IPS-15b (cell line): Measurements from ENCODE around the gene PFKL.

Source experiments
- H3K27me3 ChIP-seq: one replicate; pipeline ENCODE4 v1.6.1; 2013; ENCODE audit warnings: low read length; ENCODE audit not compliant: control insufficient read depth, insufficient read depth
- H3K36me3 ChIP-seq: one replicate; pipeline ENCODE4 v1.6.1; 2013; ENCODE audit warnings: low read length; ENCODE audit not compliant: control insufficient read depth, insufficient read depth
- H3K4me1 ChIP-seq: one replicate; pipeline ENCODE4 v1.6.1; 2013; ENCODE audit warnings: mild to moderate bottlenecking, low read length; ENCODE audit not compliant: control insufficient read depth, insufficient read depth
- H3K4me3 ChIP-seq: one replicate; pipeline ENCODE4 v1.5.1; 2013; ENCODE audit warnings: low read depth, low read length
- H3K9ac ChIP-seq: one replicate; pipeline ENCODE4 v1.6.1; 2013; ENCODE audit warnings: low read depth, mild to moderate bottlenecking, low read length
- H3K9me3 ChIP-seq: one replicate; pipeline ENCODE4 v1.6.1; 2013; ENCODE audit warnings: mild to moderate bottlenecking, low read length; ENCODE audit not compliant: control insufficient read depth, insufficient read depth

PFKL gene

DNA sequence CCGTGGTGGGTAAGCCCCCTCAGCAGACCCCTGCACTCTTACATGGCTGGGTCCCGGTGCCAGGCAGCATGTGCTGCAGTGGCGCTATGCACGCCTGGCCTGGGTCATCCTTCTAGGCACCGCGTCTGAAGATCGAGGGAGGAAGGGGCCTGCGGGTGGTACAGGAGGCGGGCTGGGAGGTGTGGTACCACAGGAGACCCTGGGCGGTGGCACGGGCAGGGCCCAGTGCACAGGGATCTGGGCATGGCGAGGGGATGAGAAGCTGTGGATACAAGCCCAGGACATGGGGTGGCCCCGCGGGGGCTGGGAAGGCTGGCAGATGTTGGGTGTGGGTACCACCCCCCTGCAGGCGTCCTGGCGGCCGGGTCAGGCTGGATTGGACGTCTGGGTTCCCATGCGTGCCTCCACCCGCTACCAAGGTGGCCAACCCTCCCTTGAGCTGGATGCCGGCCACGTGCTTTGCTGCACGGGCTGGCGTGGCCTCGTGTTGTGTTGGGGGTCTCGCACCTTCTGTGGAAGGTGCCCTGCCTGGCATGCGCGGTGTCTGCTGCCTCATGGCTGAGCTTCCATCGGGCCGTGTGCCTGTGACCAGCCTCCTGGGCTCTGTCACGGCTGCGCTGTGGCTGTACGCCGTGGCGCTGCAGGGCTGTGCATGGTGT, 19.7 kb downstream of the PFKL start:
- no peak overlapping the region for H3K4me3 ChIP-seq
- peaks cover 59% of the 10 kb centered on the region for H3K36me3 ChIP-seq

GRCh38 chr21:44320847-44321246, 21.0 kb downstream of the PFKL start:
- peaks cover 56% of the 10 kb centered on the region for H3K36me3 ChIP-seq

More for the DNA sequence above, 19.7 kb downstream of the PFKL start:
- Histone ChIP-seq H3K9me3 (no peaks in the 10 kb centered on the region), H3K9ac (no peak overlapping the region), H3K4me1 (no peaks in the 10 kb centered on the region), H3K27me3 (no peaks in the 10 kb centered on the region)

DNA sequence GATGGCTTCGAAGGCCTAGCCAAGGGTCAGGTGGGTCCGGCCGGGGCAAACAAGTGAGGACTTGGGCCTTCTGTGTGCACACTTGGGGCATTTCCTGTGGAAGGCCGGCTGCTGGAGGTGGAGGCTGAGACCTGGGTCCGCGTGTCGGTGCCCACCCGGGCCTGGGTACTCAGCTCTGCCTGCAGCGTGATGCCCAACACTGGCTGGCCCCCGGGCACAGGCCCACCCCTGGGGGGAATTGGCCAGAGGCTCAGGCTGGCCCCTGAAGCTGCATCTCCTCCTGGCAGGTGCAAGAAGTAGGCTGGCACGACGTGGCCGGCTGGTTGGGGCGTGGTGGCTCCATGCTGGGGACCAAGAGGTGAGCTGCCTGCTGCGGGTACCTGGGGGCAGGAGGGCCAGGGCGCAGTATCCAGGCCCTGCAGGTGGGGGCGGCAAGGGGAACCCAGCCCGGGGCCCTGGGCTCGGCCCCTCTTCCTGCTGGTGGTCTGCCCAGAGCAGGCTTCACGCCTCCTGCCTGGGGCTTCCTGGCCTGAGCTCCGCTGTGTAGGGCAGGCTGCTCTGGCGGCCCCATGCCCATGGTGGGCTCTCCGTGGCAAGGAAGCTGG, 22.1 kb downstream of the PFKL start:
- Histone ChIP-seq H3K9me3 (no peaks in the 10 kb centered on the region), H3K4me1 (no peaks in the 10 kb centered on the region), H3K9ac (no peak overlapping the region), H3K27me3 (no peaks in the 10 kb centered on the region), H3K36me3 (peaks cover 56% of the 10 kb centered on the region), H3K4me3 (no peak overlapping the region)

More at GRCh38 chr21:44320847-44321246, 21.0 kb downstream of the PFKL start:
- H3K9ac ChIP-seq: no peak overlapping the region
- no peaks in the 10 kb centered on the region for H3K4me1 ChIP-seq
- no peak overlapping the region for H3K4me3 ChIP-seq
- no peaks in the 10 kb centered on the region for H3K9me3 ChIP-seq
- H3K27me3 ChIP-seq: no peaks in the 10 kb centered on the region

DNA sequence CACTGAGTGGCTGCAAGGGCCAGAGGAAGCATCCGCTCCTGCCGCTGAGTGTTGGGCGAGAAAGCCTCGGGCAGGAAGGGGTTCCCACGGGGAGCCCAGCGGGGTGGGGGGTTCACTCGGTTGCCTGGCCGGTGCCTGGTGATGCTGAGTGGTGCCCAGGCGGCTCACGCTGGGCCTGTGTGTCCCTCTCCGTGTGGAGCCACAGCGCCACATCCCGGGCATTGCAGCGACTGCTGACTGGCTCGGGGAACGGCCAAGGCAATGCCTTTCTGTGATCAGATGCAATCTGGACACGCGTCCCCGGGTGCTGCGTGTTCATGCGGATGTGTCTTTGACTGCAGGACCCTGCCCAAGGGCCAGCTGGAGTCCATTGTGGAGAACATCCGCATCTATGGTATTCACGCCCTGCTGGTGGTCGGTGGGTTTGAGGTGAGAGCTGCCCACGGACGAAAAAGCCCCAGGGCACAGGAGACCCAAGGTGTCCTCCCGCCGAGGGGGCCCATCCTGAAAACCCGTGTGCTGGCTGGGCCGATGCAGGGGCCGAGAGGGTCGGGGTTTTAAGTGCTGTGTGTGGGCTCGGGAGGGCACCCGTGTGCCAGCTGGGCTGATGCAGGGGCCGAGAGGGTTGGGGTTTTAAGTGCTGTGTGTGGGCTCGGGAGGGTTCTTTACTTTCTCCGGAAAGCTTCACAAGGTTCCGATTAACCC, 22.9 kb downstream of the PFKL start:
- Histone ChIP-seq H3K9me3 (no peaks in the 10 kb centered on the region), H3K4me1 (no peaks in the 10 kb centered on the region), H3K9ac (no peak overlapping the region), H3K4me3 (no peak overlapping the region), H3K27me3 (no peaks in the 10 kb centered on the region), H3K36me3 (peaks cover 51% of the 10 kb centered on the region)

DNA sequence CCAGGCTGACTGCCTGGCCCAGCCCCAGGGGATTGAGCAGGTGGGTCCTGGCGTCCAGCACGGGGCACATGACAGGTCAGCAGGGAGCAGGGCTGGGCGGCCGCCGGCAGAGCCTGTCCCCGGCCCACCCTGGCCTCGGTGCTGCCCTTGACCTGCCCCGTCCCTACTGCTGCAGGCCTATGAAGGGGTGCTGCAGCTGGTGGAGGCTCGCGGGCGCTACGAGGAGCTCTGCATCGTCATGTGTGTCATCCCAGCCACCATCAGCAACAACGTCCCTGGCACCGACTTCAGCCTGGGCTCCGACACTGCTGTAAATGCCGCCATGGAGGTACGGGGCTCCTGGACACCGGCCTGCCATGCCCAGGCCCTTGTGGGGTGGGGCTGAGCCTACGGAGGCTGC, 23.7 kb downstream of the PFKL start:
- Histone ChIP-seq H3K4me3 (no peak overlapping the region), H3K27me3 (no peaks in the 10 kb centered on the region), H3K36me3 (peaks cover 54% of the 10 kb centered on the region), H3K4me1 (no peaks in the 10 kb centered on the region), H3K9me3 (no peaks in the 10 kb centered on the region), H3K9ac (no peak overlapping the region)

DNA sequence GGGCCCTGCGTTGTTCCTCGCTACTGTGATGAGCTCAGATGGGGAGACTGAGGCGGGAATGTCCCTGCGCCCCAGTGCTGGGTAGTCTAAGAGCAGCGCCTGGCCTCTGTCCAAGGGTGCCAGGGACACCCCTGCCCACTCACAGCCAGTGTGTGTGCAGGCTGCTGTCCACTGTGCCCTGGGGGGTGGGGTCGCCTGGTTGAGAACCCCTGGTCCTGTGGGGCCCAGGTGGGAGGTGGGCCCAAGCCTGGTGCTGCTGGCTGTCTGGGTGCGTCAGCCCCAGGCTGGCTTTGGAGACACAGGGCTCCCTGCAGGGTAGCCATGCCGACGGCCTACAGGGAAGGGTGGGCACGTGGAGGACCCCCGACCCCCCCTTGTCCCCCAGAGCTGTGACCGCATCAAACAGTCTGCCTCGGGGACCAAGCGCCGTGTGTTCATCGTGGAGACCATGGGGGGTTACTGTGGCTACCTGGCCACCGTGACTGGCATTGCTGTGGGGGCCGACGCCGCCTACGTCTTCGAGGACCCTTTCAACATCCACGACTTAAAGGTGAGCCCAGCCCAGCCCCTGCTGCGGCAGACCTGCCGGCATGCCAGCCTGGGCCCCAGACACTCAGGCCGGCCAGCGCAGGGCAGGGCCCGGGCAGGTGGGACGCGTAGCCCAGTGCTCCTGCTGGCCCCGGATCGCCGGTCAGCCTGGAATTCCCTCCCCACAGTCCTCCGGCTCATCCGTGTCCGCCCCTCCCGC, 24.4 kb downstream of the PFKL start:
- H3K36me3 ChIP-seq: peaks cover 54% of the 10 kb centered on the region

DNA sequence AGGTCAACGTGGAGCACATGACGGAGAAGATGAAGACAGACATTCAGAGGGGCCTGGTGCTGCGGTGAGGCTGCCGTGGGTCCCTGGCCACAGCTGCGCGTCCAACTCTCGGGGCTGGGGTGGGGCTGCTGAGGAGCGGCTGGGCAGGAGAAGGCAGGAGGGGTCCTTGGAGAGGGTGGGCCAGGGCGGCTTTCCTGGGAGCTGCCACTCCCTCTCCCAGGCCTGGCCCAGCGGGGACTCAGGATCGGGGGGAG, 24.9 kb downstream of the PFKL start:
- Histone ChIP-seq H3K4me1 (no peaks in the 10 kb centered on the region), H3K36me3 (peaks cover 53% of the 10 kb centered on the region), H3K27me3 (no peaks in the 10 kb centered on the region), H3K9ac (no peak overlapping the region), H3K4me3 (no peak overlapping the region), H3K9me3 (no peaks in the 10 kb centered on the region)

More for the DNA sequence above, 24.4 kb downstream of the PFKL start:
- Histone ChIP-seq H3K4me1 (no peaks in the 10 kb centered on the region), H3K27me3 (no peaks in the 10 kb centered on the region), H3K4me3 (no peak overlapping the region), H3K9ac (no peak overlapping the region), H3K9me3 (no peaks in the 10 kb centered on the region)

DNA sequence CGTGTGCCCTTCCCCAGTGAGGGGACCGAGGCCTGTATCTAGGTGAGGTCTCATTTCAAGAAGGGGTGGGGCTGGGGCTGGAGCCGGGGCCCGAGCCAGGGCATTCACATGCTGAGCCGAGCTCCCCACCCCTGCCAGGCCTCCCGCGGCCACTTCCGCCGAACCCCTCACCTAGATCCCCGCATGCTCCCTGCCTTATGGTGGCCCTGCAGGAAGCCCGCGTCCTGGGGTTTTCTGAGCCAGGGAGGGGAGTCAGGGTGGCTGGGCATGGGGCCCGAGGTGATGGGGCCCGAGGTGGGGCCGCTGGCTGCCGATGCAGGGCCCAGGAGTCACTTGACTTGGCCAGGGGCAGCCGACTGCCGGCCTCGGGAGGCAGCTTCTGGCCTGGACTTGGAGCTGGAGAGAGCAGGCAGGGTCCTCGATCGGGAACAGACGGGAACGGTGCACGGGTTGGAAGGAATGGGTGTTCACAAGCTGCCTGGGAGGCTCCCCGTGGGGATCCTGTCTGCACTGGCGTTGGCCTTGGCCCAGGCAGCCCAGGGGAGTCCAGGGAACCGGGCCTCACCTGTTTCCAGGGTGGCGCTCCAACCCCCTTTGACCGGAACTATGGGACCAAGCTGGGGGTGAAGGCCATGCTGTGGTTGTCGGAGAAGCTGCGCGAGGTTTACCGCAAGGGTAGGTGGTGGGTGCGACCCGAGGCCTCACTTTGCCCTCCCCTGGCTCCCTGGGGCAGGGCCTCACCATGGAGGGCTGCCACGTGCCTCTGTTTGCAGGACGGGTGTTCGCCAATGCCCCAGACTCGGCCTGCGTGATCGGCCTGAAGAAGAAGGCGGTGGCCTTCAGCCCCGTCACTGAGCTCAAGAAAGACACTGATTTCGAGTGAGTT, 25.8 kb downstream of the PFKL start:
- Histone ChIP-seq H3K27me3 (no peaks in the 10 kb centered on the region), H3K36me3 (peaks cover 48% of the 10 kb centered on the region), H3K9me3 (no peaks in the 10 kb centered on the region), H3K9ac (no peak overlapping the region), H3K4me3 (no peak overlapping the region), H3K4me1 (no peaks in the 10 kb centered on the region)

DNA sequence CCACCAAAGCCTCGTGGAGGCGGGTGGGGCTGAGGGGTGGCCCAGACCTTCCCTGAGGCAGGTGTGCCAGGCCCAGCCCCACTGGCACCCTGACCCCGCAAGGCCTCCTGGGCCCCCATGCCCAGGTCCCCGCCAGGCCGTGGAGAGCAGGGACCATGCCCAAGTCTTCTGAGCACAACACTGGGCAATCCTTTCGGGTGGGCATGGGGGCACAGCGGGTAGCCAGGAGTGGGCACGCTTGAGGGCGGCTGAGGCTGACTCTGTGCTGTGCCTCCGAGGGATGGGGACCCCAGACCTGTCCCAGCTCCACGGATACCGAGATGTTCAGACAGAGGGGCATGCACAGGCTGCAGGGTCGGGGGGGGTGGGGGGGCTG, 26.4 kb downstream of the PFKL start:
- Histone ChIP-seq H3K27me3 (no peaks in the 10 kb centered on the region), H3K9ac (no peak overlapping the region), H3K9me3 (no peaks in the 10 kb centered on the region), H3K4me3 (no peak overlapping the region), H3K4me1 (no peaks in the 10 kb centered on the region), H3K36me3 (peaks cover 46% of the 10 kb centered on the region)

DNA sequence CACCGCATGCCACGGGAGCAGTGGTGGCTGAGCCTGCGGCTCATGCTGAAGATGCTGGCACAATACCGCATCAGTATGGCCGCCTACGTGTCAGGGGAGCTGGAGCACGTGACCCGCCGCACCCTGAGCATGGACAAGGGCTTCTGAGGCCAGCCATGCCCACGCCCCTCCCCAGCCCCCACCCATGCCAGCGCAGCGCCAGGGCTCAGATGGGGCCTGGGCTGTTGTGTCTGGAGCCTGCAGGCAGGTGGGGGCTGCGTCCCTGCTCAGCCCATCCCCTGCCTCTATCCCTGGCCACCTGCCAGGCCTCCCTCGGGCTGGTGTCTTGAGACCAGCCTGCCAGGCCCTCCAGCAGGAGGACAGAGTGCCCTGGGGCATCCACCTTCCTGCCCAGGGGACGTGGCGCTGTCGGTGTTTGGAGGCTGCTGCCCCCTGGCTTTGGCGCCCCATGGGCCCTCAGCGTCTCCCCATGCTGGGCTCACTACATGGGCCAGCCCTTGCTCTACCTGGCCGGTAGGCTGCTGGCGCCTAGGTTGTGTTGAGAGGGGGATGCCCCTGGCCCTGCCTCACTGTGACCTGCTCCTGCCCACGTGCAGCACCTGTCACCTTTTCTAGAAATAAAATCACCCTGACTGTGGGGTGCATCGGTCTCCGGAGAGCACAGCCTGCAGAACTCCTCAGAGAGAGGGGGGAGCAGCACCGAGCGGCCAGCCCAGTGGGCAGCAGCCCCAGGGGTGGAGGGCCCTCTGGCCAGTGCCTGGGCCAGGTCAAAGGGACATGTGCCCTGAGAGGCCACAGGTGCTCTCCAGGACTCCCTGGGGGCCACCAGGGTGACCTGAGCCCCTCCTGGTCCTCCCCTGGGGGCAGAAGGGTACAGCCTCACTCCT, 27.1 kb downstream of the PFKL start:
- H3K9me3 ChIP-seq: no peaks in the 10 kb centered on the region
- H3K27me3 ChIP-seq: no peaks in the 10 kb centered on the region
- no peak overlapping the region for H3K9ac ChIP-seq

More for the DNA sequence above, 27.1 kb downstream of the PFKL start:
- H3K36me3 ChIP-seq: peaks cover 46% of the 10 kb centered on the region
- no peaks in the 10 kb centered on the region for H3K4me1 ChIP-seq
- H3K4me3 ChIP-seq: no peak overlapping the region
